ENCODE data around the gene ACP3. TPM values are rescaled to one million over a fixed set of nuclear protein-coding genes. Genes with fewer than 3 reads are reported as not detected.

The ACP3 gene
- total RNA-seq, 1 donor from 2014 or later, result not detected

DNA sequence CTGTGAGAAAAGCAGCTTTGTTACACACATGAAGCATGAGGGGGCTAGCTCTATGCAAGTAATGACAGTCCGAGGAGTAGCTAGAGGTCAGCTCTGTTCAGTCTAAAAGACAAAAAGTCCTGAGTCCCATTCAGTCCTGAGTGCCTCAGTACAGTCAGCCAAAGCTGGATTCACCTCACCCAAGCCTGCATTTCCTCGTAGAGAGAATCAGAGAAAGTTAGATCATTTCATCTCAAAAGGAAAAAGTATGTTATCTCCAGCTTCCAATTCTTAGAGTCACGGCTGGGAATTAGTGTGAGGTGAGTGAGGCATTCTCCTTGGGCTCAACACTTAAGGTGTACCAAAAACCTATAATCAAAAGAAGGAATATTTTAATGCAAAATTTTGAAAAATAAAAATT lies 5.9 kb upstream of the ACP3 start:
- no peak for TF ChIP-seq EZH2 (IDR thresholded peaks at IDR 0.05; ENCODE audit: insufficient read depth, low read length)
- no peaks in the 10 kb centered on the region for H3K36me3 Mint-ChIP-seq (ENCODE audit: low read depth, unreplicated experiment)
- no peaks in the 10 kb centered on the region for H4K20me1 ChIP-seq (ENCODE audit: insufficient read depth, low read length)
- no peak overlapping the region for H3K27ac ChIP-seq (ENCODE audit: low read depth, low read length)
- H3K4me3 Mint-ChIP-seq (ENCODE audit: unreplicated experiment), result no peak overlapping the region
- no peak overlapping the region for H3K27ac Mint-ChIP-seq (ENCODE audit: unreplicated experiment)
- H3K9ac ChIP-seq (ENCODE audit: low read length), result no peak overlapping the region
- H3K4me3 ChIP-seq (ENCODE audit: insufficient read depth, low read depth, low read length), result no peak overlapping the region
- no peak for FAIRE-seq
- H3K9me3 Mint-ChIP-seq (ENCODE audit: unreplicated experiment), result peaks cover 4% of the 10 kb centered on the region
- no peak for DNase-seq (ENCODE audit: low read depth)
- H3K9me3 ChIP-seq (ENCODE audit: insufficient read depth, low read depth, low read length), result no peaks in the 10 kb centered on the region
- H3K4me1 ChIP-seq (ENCODE audit: insufficient read depth, low read length), result no peaks in the 10 kb centered on the region
- H3K27me3 Mint-ChIP-seq (ENCODE audit: low read depth, unreplicated experiment), result no peaks in the 10 kb centered on the region
- no peak overlapping the region for H3K4me2 ChIP-seq (ENCODE audit: low read length)
- H2AFZ ChIP-seq (ENCODE audit: low read depth, low read length), result no peak overlapping the region
- H3K4me1 Mint-ChIP-seq (ENCODE audit: low read depth, unreplicated experiment), result no peaks in the 10 kb centered on the region
- no peaks in the 10 kb centered on the region for H3K79me2 ChIP-seq (ENCODE audit: insufficient read depth, low read length)
- H3K27me3 ChIP-seq (ENCODE audit: insufficient read depth, low read length), result no peaks in the 10 kb centered on the region
- H3K36me3 ChIP-seq (ENCODE audit: insufficient read depth, low read length), result no peaks in the 10 kb centered on the region

DNA sequence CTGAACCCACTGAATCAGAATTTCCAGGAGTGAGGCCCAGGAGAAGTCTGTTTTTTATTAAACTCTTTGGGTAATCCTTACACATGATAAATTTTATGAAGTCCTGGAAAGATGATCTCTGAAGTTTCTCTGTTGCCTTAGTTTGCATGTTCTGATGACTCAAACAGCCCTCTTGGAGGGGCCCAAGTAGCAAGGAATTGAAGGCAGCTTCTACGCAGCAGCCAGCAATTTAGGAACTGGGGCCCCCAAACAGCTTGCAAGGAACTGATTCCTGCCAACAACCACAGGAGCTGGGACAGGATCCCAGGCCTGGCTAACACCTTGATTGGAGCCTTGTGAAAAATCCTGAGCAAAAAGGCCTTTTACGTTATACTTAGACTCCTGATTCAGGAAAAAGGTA lies 5.4 kb upstream of the ACP3 start:
- Histone ChIP-seq H3K9ac (ENCODE audit: low read length) (no peak overlapping the region), H2AFZ (ENCODE audit: low read depth, low read length) (no peak overlapping the region), H3K4me1 (ENCODE audit: insufficient read depth, low read length) (no peaks in the 10 kb centered on the region), H3K4me3 (ENCODE audit: insufficient read depth, low read depth, low read length) (no peak overlapping the region), H3K27me3 (ENCODE audit: insufficient read depth, low read length) (no peaks in the 10 kb centered on the region), H4K20me1 (ENCODE audit: insufficient read depth, low read length) (no peaks in the 10 kb centered on the region), H3K27ac (ENCODE audit: low read depth, low read length) (no peak overlapping the region), H3K4me2 (ENCODE audit: low read length) (no peak overlapping the region), H3K36me3 (ENCODE audit: insufficient read depth, low read length) (no peaks in the 10 kb centered on the region), H3K79me2 (ENCODE audit: insufficient read depth, low read length) (no peaks in the 10 kb centered on the region), H3K9me3 (ENCODE audit: insufficient read depth, low read depth, low read length) (no peaks in the 10 kb centered on the region)
- Mint-ChIP-seq H3K27me3 (ENCODE audit: low read depth, unreplicated experiment) (no peaks in the 10 kb centered on the region), H3K27ac (ENCODE audit: unreplicated experiment) (no peak overlapping the region), H3K36me3 (ENCODE audit: low read depth, unreplicated experiment) (no peaks in the 10 kb centered on the region), H3K9me3 (ENCODE audit: unreplicated experiment) (peaks cover 4% of the 10 kb centered on the region), H3K4me1 (ENCODE audit: low read depth, unreplicated experiment) (no peaks in the 10 kb centered on the region), H3K4me3 (ENCODE audit: unreplicated experiment) (no peak overlapping the region)
- TF ChIP-seq EZH2 (IDR thresholded peaks at IDR 0.05; ENCODE audit: insufficient read depth, low read length), result no peak
- TF ChIP-seq, protein P1, sequence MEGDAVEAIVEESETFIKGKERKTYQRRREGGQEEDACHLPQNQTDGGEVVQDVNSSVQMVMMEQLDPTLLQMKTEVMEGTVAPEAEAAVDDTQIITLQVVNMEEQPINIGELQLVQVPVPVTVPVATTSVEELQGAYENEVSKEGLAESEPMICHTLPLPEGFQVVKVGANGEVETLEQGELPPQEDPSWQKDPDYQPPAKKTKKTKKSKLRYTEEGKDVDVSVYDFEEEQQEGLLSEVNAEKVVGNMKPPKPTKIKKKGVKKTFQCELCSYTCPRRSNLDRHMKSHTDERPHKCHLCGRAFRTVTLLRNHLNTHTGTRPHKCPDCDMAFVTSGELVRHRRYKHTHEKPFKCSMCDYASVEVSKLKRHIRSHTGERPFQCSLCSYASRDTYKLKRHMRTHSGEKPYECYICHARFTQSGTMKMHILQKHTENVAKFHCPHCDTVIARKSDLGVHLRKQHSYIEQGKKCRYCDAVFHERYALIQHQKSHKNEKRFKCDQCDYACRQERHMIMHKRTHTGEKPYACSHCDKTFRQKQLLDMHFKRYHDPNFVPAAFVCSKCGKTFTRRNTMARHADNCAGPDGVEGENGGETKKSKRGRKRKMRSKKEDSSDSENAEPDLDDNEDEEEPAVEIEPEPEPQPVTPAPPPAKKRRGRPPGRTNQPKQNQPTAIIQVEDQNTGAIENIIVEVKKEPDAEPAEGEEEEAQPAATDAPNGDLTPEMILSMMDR (IDR thresholded peaks at IDR 0.05; ENCODE audit: insufficient read depth, low read depth, low read length), result no peak
- FAIRE-seq (no peak), DNase-seq (ENCODE audit: low read depth) (peak; percentile 75)

DNA sequence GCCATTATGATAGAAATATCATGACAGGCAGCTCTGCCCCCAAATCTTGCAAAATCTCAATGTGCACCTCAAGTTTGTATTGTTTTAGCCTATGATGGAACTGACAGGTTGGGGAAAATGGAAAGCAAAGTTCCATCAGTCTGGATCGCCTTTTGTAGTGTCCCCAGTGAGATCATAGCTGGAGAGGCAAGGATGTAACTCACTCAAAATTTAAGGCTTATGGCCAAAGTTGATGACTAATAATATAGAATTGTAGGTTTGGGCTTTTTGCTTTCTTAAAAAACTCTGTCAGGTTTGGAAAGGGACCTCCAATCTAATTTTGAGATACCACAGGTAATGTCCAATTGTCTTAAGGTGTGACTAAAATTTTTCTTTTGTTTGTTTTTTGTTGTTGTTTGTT lies 1.4 kb upstream of the ACP3 start:
- no peaks in the 10 kb centered on the region for H3K36me3 ChIP-seq (ENCODE audit: insufficient read depth, low read length)
- peaks cover 12% of the 10 kb centered on the region for H3K4me1 ChIP-seq (ENCODE audit: insufficient read depth, low read length)
- H3K4me3 Mint-ChIP-seq (ENCODE audit: unreplicated experiment), result no peak overlapping the region
- no peak overlapping the region for H2AFZ ChIP-seq (ENCODE audit: low read depth, low read length)
- no peak for FAIRE-seq
- peaks cover 4% of the 10 kb centered on the region for H3K9me3 Mint-ChIP-seq (ENCODE audit: unreplicated experiment)
- no peak overlapping the region for H3K4me2 ChIP-seq (ENCODE audit: low read length)
- peak; percentile 29 for DNase-seq (ENCODE audit: low read depth)
- TF ChIP-seq EZH2 (IDR thresholded peaks at IDR 0.05; ENCODE audit: insufficient read depth, low read length), result no peak
- TF ChIP-seq, protein P1 (IDR thresholded peaks at IDR 0.05; ENCODE audit: insufficient read depth, low read depth, low read length), result no peak
- peaks cover 4% of the 10 kb centered on the region for H3K4me1 Mint-ChIP-seq (ENCODE audit: low read depth, unreplicated experiment)
- no peaks in the 10 kb centered on the region for H4K20me1 ChIP-seq (ENCODE audit: insufficient read depth, low read length)
- H3K9me3 ChIP-seq (ENCODE audit: insufficient read depth, low read depth, low read length), result no peaks in the 10 kb centered on the region
- no peaks in the 10 kb centered on the region for H3K27me3 Mint-ChIP-seq (ENCODE audit: low read depth, unreplicated experiment)
- H3K27ac Mint-ChIP-seq (ENCODE audit: unreplicated experiment), result no peak overlapping the region
- no peaks in the 10 kb centered on the region for H3K27me3 ChIP-seq (ENCODE audit: insufficient read depth, low read length)
- H3K4me3 ChIP-seq (ENCODE audit: insufficient read depth, low read depth, low read length), result no peak overlapping the region
- H3K27ac ChIP-seq (ENCODE audit: low read depth, low read length), result no peak overlapping the region
- no peak overlapping the region for H3K9ac ChIP-seq (ENCODE audit: low read length)
- H3K79me2 ChIP-seq (ENCODE audit: insufficient read depth, low read length), result no peaks in the 10 kb centered on the region
- no peaks in the 10 kb centered on the region for H3K36me3 Mint-ChIP-seq (ENCODE audit: low read depth, unreplicated experiment)
